Measurements from ENCODE around the gene STXBP2. TPM values are rescaled to one million over a fixed set of nuclear protein-coding genes. Genes with fewer than 3 reads are reported as not detected.

Gene STXBP2
- total RNA-seq, 1 donor from 2014 or later: 42.2 TPM

- TF ChIP-seq CTCF (IDR thresholded peaks at IDR 0.05; ENCODE audit: unreplicated experiment): no peak
- Mint-ChIP-seq H3K9me3 (ENCODE audit: unreplicated experiment) (no peaks in the 10 kb centered on the region), H3K27me3 (ENCODE audit: unreplicated experiment) (peaks cover 7% of the 10 kb centered on the region), H3K4me3 (ENCODE audit: unreplicated experiment) (no peak overlapping the region), H3K27ac (ENCODE audit: unreplicated experiment) (no peak overlapping the region), H3K4me1 (ENCODE audit: unreplicated experiment) (no peaks in the 10 kb centered on the region), H3K36me3 (ENCODE audit: low read depth, unreplicated experiment) (peaks cover 9% of the 10 kb centered on the region)
- DNase-seq (ENCODE audit: low spot score): no peak
These were observed 48.9 kb downstream of the STXBP2 start for GRCh38 chr19:7685546-7686445.

- Mint-ChIP-seq H3K27me3 (ENCODE audit: unreplicated experiment) (peaks cover 7% of the 10 kb centered on the region), H3K27ac (ENCODE audit: unreplicated experiment) (no peak overlapping the region), H3K9me3 (ENCODE audit: unreplicated experiment) (no peaks in the 10 kb centered on the region), H3K36me3 (ENCODE audit: low read depth, unreplicated experiment) (peaks cover 9% of the 10 kb centered on the region), H3K4me1 (ENCODE audit: unreplicated experiment) (no peaks in the 10 kb centered on the region), H3K4me3 (ENCODE audit: unreplicated experiment) (no peak overlapping the region)
- no peak for TF ChIP-seq CTCF (IDR thresholded peaks at IDR 0.05; ENCODE audit: unreplicated experiment)
- no peak for DNase-seq (ENCODE audit: low spot score)
These were observed 50.3 kb downstream of the STXBP2 start for GRCh38 chr19:7687177-7687576.

- H3K4me1 Mint-ChIP-seq (ENCODE audit: unreplicated experiment): no peaks in the 10 kb centered on the region
- no peak overlapping the region for H3K27ac Mint-ChIP-seq (ENCODE audit: unreplicated experiment)
- peaks cover 4% of the 10 kb centered on the region for H3K36me3 Mint-ChIP-seq (ENCODE audit: low read depth, unreplicated experiment)
- no peak overlapping the region for H3K4me3 Mint-ChIP-seq (ENCODE audit: unreplicated experiment)
- no peak for DNase-seq (ENCODE audit: low spot score)
- TF ChIP-seq CTCF (IDR thresholded peaks at IDR 0.05; ENCODE audit: unreplicated experiment): no peak
- H3K27me3 Mint-ChIP-seq (ENCODE audit: unreplicated experiment): peaks cover 2% of the 10 kb centered on the region
- H3K9me3 Mint-ChIP-seq (ENCODE audit: unreplicated experiment): no peaks in the 10 kb centered on the region
These were observed 52.3 kb downstream of the STXBP2 start for GRCh38 chr19:7689165-7689564.

- H3K4me1 Mint-ChIP-seq (ENCODE audit: unreplicated experiment): no peaks in the 10 kb centered on the region
- H3K36me3 Mint-ChIP-seq (ENCODE audit: low read depth, unreplicated experiment): peaks cover under 1% of the 10 kb centered on the region
- DNase-seq (ENCODE audit: low spot score): no peak
- H3K27ac Mint-ChIP-seq (ENCODE audit: unreplicated experiment): no peak overlapping the region
- no peak overlapping the region for H3K4me3 Mint-ChIP-seq (ENCODE audit: unreplicated experiment)
- TF ChIP-seq CTCF (IDR thresholded peaks at IDR 0.05; ENCODE audit: unreplicated experiment): no peak
- peaks cover 2% of the 10 kb centered on the region for H3K27me3 Mint-ChIP-seq (ENCODE audit: unreplicated experiment)
- H3K9me3 Mint-ChIP-seq (ENCODE audit: unreplicated experiment): no peaks in the 10 kb centered on the region
These were observed 53.9 kb downstream of the STXBP2 start for GRCh38 chr19:7690779-7691258.

GRCh38 chr19:7691497-7691896 is 54.6 kb downstream of the STXBP2 start:
- Mint-ChIP-seq H3K27me3 (ENCODE audit: unreplicated experiment) (peaks cover 3% of the 10 kb centered on the region), H3K36me3 (ENCODE audit: low read depth, unreplicated experiment) (no peaks in the 10 kb centered on the region), H3K4me3 (ENCODE audit: unreplicated experiment) (no peak overlapping the region), H3K27ac (ENCODE audit: unreplicated experiment) (no peak overlapping the region), H3K9me3 (ENCODE audit: unreplicated experiment) (no peaks in the 10 kb centered on the region), H3K4me1 (ENCODE audit: unreplicated experiment) (no peaks in the 10 kb centered on the region)
- TF ChIP-seq CTCF (IDR thresholded peaks at IDR 0.05; ENCODE audit: unreplicated experiment): no peak
- no peak for DNase-seq (ENCODE audit: low spot score)

Data from endothelial cell (in vitro differentiated cells).